IMR-90 (cell line): ENCODE measurements around the gene ABHD12B. TPM values are rescaled to one million over a fixed set of nuclear protein-coding genes. Genes with fewer than 3 reads are reported as not detected.

ENCODE experiments used
- ATAC-seq: fragments of 200-7000 bp; cut with Tn5 transposase; 2 replicates; pipeline ENCODE4 v1.9.1; 2020; ENCODE audit warnings: low read depth, mild to moderate bottlenecking, moderate library complexity
- BruUV-seq: library from RNA; stranded (reverse); fragments of 400-500 nt; replicated peaks from 2 replicates; lab custom pipeline; 2021; lab: Mats Ljungman, UMichigan
- CTCF ChIA-PET: fragments of 300-600 bp; formaldehyde crosslinking; extraction: SDS; loops from one replicate; lab custom pipeline; 2021; ENCODE audit warnings: antibody characterized with exemption; lab: Yijun Ruan, JAX
- POLR2A ChIA-PET: fragments of 300-600 bp; sonication (Branson Sonifier 250); formaldehyde crosslinking; loops from one replicate; lab custom pipeline; 2022; ENCODE audit warnings: antibody characterized with exemption; ENCODE audit not compliant: unreplicated experiment; lab: Charles Lee
- DNase-seq: peaks from one replicate; pipeline ENCODE4 v3.0.0; 2013
- H2AFZ ChIP-seq: replicated peaks from 2 replicates; pipeline ENCODE3; 2013; ENCODE audit warnings: low read length, mild to moderate bottlenecking; ENCODE audit not compliant: poor library complexity
- H2AK5ac ChIP-seq: 2 replicates; pipeline ENCODE4 v1.6.1; 2013; ENCODE audit warnings: low read depth, low read length, inconsistent platforms
- H2AK9ac ChIP-seq: replicated peaks from 2 replicates; pipeline ENCODE3; 2013; ENCODE audit warnings: mild to moderate bottlenecking, low read depth, low read length, moderate library complexity; ENCODE audit not compliant: poor library complexity
- H2BK120ac ChIP-seq: 2 replicates; pipeline ENCODE4 v1.6.1; 2013; ENCODE audit warnings: low read depth, low read length, inconsistent platforms
- H2BK15ac ChIP-seq: 3 replicates; pipeline ENCODE4 v1.6.1; 2013; ENCODE audit warnings: low read depth, low read length, inconsistent platforms
- H2BK20ac ChIP-seq: 2 replicates; pipeline ENCODE4 v1.6.1; 2013; ENCODE audit warnings: low read depth, mild to moderate bottlenecking, inconsistent platforms, low read length, moderate library complexity
- H2BK5ac ChIP-seq: 2 replicates; pipeline ENCODE4 v1.6.1; 2013; ENCODE audit warnings: mild to moderate bottlenecking, low read depth, low read length, inconsistent platforms; ENCODE audit not compliant: poor library complexity, severe bottlenecking
- H3K14ac ChIP-seq: replicated peaks from 2 replicates; pipeline ENCODE4 v1.6.1; 2013; ENCODE audit warnings: low read depth, low read length, inconsistent platforms
- H3K18ac ChIP-seq: 2 replicates; pipeline ENCODE4 v1.6.1; 2013; ENCODE audit warnings: low read depth, low read length, control low read depth
- H3K23ac ChIP-seq: 2 replicates; pipeline ENCODE4 v1.6.1; 2013; ENCODE audit warnings: low read depth, low read length, inconsistent platforms
- H3K27ac ChIP-seq: 2 replicates; pipeline ENCODE4 v1.5.1; 2013; ENCODE audit warnings: mild to moderate bottlenecking, control low read depth, low read length; ENCODE audit not compliant: insufficient read depth
- H3K27me3 ChIP-seq: 2 replicates; pipeline ENCODE4 v1.6.1; 2013; ENCODE audit warnings: low read length; ENCODE audit not compliant: control insufficient read depth, insufficient read depth
- H3K36me3 ChIP-seq: 2 replicates; pipeline ENCODE4 v1.6.1; 2013; ENCODE audit warnings: low read length, mixed read lengths; ENCODE audit not compliant: control insufficient read depth, insufficient read depth
- H3K4ac ChIP-seq: 2 replicates; pipeline ENCODE4 v1.6.1; 2013; ENCODE audit warnings: low read depth, low read length, inconsistent platforms
- H3K4me1 ChIP-seq: 2 replicates; pipeline ENCODE4 v1.6.1; 2013; ENCODE audit warnings: low read length, mixed read lengths; ENCODE audit not compliant: control insufficient read depth, insufficient read depth
- H3K4me2 ChIP-seq: 2 replicates; pipeline ENCODE4 v1.6.1; 2013; ENCODE audit warnings: low read depth, mild to moderate bottlenecking, control low read depth, low read length, moderate library complexity
- H3K4me3 ChIP-seq: 2 replicates; pipeline ENCODE4 v1.5.1; 2013; ENCODE audit warnings: low read depth, mild to moderate bottlenecking, control low read depth, low read length, moderate library complexity; ENCODE audit not compliant: insufficient read depth
- H3K56ac ChIP-seq: 2 replicates; pipeline ENCODE4 v1.6.1; 2013; ENCODE audit warnings: low read length, inconsistent platforms; ENCODE audit not compliant: insufficient read depth; ENCODE audit errors: extremely low read depth
- H3K79me1 ChIP-seq, 2 experiments: 2 replicates each; pipeline ENCODE4 v1.6.1; 2013; ENCODE audit warnings: low read length in 2 of 2, inconsistent platforms in 1 of 2, low read depth in 1 of 2
- H3K9ac ChIP-seq: 2 replicates; pipeline ENCODE4 v1.6.1; 2013; ENCODE audit warnings: low read depth, low read length, control low read depth
- H3K9me1 ChIP-seq: 2 replicates; pipeline ENCODE4 v1.6.1; 2013; ENCODE audit warnings: low read length, inconsistent platforms; ENCODE audit not compliant: insufficient read depth
- H3K9me3 ChIP-seq: 2 replicates; pipeline ENCODE4 v1.6.1; 2013; ENCODE audit warnings: low read length; ENCODE audit not compliant: control insufficient read depth, insufficient read depth
- H4K20me1 ChIP-seq: 2 replicates; pipeline ENCODE4 v1.6.1; 2013; ENCODE audit warnings: low read length, inconsistent platforms; ENCODE audit not compliant: insufficient read depth
- H4K5ac ChIP-seq: 2 replicates; pipeline ENCODE4 v1.6.1; 2013; ENCODE audit warnings: mild to moderate bottlenecking, low read depth, low read length, control low read depth
- H4K8ac ChIP-seq, 2 experiments: 2 replicates each; pipeline ENCODE4 v1.6.1; 2013; ENCODE audit warnings: low read depth in 2 of 2, low read length in 2 of 2, control low read depth in 1 of 2, inconsistent platforms in 1 of 2
- H4K91ac ChIP-seq: 2 replicates; pipeline ENCODE4 v1.6.1; 2013; ENCODE audit warnings: low read depth, low read length, inconsistent platforms; ENCODE audit not compliant: insufficient read depth
- CEBPB ChIP-seq: IDR thresholded peaks from 2 replicates; pipeline ENCODE4 v1.6.1; 2012; ENCODE audit warnings: low read depth, low read length, improper control_type of control experiment
- RCOR1 ChIP-seq: IDR thresholded peaks from 2 replicates; pipeline ENCODE4 v1.6.1; 2012; ENCODE audit warnings: mild to moderate bottlenecking, low read length, improper control_type of control experiment; ENCODE audit not compliant: insufficient replicate concordance
- dilution Hi-C: fragments of 300-500 bp; cut with HindIII; formaldehyde crosslinking; loops from one replicate; pipeline ENCODE4 v1.14.3; 2018; ENCODE audit warnings: low sequenced_read_pairs; ENCODE audit not compliant: unreplicated experiment
- in situ Hi-C: fragments of 300-500 bp; cut with MboI; formaldehyde crosslinking; loops from 3 replicates; pipeline ENCODE4 v1.14.3; 2019; ENCODE audit warnings: low sequenced_read_pairs, inconsistent platforms, mixed read lengths
- intact Hi-C: fragments of 100-400 bp; cut with micrococcal nuclease; formaldehyde crosslinking; loops from 2 replicates; pipeline ENCODE4 v1.10.0; 2022
- polyA plus RNA-seq, 3 experiments: library from polyadenylated mRNA; depleted of rRNA; stranded (reverse); fragments of >200 nt; gene quantifications; 2 replicates each; pipeline ENCODE4 v1.2.3, GENCODE V29; 2012; ENCODE audit warnings: low replicate concordance in 1 of 3
- total RNA-seq: library from RNA; depleted of rRNA; stranded (reverse); fragments of >200 nt; gene quantifications from 2 replicates; pipeline ENCODE4 v1.2.3, GENCODE V29; 2012

The ABHD12B gene
- total and polyA plus RNA-seq, 2 of the 4 experiments (the other 2 are of a cell fraction): 0.18 TPM; not detected in 1

- peaks cover 15% of the 10 kb centered on the region for H3K4me1 ChIP-seq
- H4K91ac ChIP-seq: 0 out of 2 replicates have a peak overlapping the region, but pooled peaks have one; percentile 2
- POLR2A ChIA-PET: no interaction called here
- peak overlapping the region; percentile 96 for H2BK120ac ChIP-seq
- H3K27ac ChIP-seq: no peak overlapping the region
- H3K23ac ChIP-seq: no peak overlapping the region
- 0 out of 2 replicates have a peak overlapping the region, but pooled peaks have one; percentile 27 for H3K14ac ChIP-seq
- H3K79me1 ChIP-seq: 0 out of 4 replicates have a peak, but pooled peaks cover 0 to 2% of the 10 kb centered on the region in 2 experiments
- no peaks in the 10 kb centered on the region for H3K36me3 ChIP-seq
- CTCF ChIA-PET: no interaction called here
- no peak for ATAC-seq
- no peaks in the 10 kb centered on the region for H3K9me3 ChIP-seq
- in situ Hi-C loops (loop anchor here (5.0 kb wide), 1 partner anchor 67 kb away; no protein-coding TSS in a partner anchor), dilution Hi-C loops (no loop called here), intact Hi-C loops (loop anchor here (10.0 kb wide), 1 partner anchor 199 kb away; the partner anchor contains the start of gene SAV1)
- no peak overlapping the region for H2BK5ac ChIP-seq
- no TSS peak for BruUV-seq
- no peak for DNase-seq
- TF ChIP-seq CEBPB: peak; percentile 31; the same call in 1 of the 2 replicates
- TF ChIP-seq RCOR1: no peak
- peak overlapping the region in 1 of 2 experiments; percentile 0; a peak in 1 of 4 replicates for H4K8ac ChIP-seq
- no peak overlapping the region for H3K18ac ChIP-seq
- H3K4ac ChIP-seq: peak overlapping the region; percentile 54; the same call in 1 of the 2 replicates
- H2BK15ac ChIP-seq: 0 out of 3 replicates have a peak overlapping the region, but pooled peaks have one; percentile 46
- no peak overlapping the region for H3K4me2 ChIP-seq
- H4K5ac ChIP-seq: no peak overlapping the region
- no peaks in the 10 kb centered on the region for H3K27me3 ChIP-seq
- no peak overlapping the region for H2AFZ ChIP-seq
- H3K9ac ChIP-seq: no peak overlapping the region
- H4K20me1 ChIP-seq: no peaks in the 10 kb centered on the region
- H2AK9ac ChIP-seq: no peak overlapping the region
- no peak overlapping the region for H3K56ac ChIP-seq
- H2AK5ac ChIP-seq: peak overlapping the region; percentile 69; the same call in 1 of the 2 replicates
- no peak overlapping the region for H3K4me3 ChIP-seq
- H3K9me1 ChIP-seq: peaks cover 3% of the 10 kb centered on the region; the same call in 1 of the 2 replicates
- H2BK20ac ChIP-seq: peak overlapping the region; percentile 60
Observed at GRCh38 chr14:50864237-50864636, 7.6 kb upstream of the ABHD12B start.
